SKM-1 treated with dmso at 0.1 percent for 144 hours (cell line): ENCODE data around the gene NPAS3.

ENCODE experiments used
- DNase-seq: peaks from one replicate; lab custom pipeline; 2025; ENCODE audit not compliant: unreplicated experiment; lab: John Stamatoyannopoulos, UW

Gene NPAS3

DNA sequence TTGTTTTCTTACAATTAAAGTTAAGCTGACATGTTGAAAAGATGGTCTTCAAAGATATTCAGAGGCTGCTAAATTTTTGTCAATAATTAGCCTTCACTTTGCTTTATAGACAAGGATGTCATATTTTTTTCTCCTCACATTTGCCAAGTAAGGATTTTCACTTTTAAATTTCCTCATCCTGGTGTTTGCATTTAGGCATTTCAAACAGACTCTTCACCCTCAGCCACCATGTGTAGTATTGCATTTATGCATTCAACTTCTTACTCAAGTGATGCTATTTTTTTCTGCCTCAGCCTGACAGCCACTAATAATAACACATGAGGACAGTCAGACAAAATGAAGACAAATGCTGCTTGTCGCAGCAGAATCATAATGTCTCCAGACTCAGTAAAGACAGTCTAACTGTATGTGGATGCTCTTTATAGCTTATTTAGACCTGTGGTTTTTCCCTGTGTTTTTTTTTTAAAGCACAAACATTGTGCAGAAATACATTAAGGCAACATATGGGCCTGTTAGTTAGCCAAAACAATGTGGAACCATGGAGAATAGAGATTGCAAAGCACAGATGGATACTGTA is 481.5 kb downstream of the NPAS3 start:
- no peak for DNase-seq

DNA sequence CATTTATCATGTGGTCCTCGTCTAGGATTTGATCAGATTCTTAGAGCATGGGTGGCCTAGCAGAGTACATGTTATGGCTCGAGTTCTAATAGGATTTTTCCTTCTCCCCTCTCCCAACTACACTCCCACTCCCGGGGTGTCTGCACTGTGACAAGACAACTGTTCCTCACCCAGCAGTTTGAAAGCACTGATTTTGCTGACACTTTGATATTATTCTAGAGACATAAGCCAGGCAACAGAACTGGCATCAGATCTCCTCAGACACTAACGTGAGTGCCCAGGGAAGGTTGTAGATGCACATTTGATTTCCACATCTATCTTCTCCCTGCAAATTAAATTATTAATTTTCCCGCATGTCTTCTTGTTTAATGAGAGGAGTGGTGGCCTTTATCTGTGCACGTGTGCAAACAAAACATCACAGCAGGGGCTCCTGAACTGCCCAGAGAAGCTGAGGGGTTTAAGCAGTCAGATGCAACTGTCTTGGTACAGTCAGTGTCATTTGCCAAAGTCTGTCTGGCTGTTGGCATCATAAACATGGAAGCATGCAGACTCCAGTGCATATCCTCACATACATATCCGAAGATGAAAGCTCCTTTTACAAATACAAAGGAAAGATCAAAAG is 491.8 kb downstream of the NPAS3 start:
- no peak for DNase-seq

GRCh38 chr14:33432407-33433023 is 493.8 kb downstream of the NPAS3 start:
- no peak for DNase-seq

DNA sequence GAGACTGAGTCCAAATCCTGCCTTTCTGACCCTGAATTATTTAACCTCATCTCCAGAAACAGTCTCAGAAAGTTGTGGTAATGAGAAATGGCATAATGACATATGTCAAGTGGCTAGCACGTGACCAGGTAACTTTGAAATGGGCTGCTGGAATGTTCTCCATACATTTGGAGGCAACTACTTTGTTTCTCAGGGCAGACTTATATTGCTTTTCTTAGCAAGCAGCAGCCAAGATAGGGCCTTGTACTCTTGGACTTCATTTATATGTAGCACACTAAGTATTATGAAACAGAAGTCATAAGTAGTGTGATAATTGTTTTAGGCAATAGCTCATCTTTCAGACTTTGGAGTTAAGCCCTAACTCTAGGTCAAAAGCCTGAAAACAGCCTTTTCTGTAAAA is 494.7 kb downstream of the NPAS3 start:
- no peak for DNase-seq

- DNase-seq, result no peak
Measured at GRCh38 chr14:33435911-33436689, 497.4 kb downstream of the NPAS3 start.

- no peak for DNase-seq
Measured at GRCh38 chr14:33441633-33442032, 503.0 kb downstream of the NPAS3 start.

DNA sequence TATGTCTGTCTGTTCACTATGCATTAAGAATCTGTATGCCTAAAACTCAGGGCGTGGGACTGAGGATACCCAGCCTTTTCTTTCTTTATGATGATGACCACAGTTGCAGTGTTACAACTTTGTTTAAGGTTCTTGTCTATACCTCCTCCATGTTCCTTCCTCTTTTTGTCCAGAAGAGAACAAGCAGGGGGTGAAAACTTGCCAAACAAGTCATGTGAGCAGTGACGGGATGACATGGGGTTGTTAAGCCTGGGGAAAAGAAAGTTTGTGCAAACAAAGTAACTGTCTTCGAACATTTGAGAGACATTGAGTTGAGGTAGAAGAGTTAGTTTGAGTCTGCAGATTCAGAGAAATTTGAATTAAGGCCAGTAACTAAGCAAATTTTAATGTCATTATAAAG is 505.5 kb downstream of the NPAS3 start:
- DNase-seq, result peak; percentile 12

DNA sequence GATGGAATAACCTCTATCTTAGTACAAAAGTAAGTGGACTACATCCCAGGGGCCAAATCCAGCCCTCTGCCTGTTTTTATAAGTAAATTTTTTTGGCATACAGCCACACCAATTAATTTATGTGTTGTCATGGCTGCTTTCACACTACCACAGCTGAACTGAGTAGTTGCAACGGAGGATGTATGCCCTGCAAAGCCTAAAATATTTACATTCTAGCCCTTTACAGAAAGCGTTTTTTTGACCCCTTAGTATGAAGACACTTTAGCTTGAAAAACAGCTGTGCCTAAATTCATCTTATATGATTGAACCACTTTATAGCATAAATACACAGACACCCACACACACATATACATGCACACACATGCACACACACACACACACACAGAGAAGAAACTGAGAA is 510.6 kb downstream of the NPAS3 start:
- DNase-seq, result no peak

GRCh38 chr14:33449703-33450395 is 511.2 kb downstream of the NPAS3 start:
- DNase-seq, result no peak

DNA sequence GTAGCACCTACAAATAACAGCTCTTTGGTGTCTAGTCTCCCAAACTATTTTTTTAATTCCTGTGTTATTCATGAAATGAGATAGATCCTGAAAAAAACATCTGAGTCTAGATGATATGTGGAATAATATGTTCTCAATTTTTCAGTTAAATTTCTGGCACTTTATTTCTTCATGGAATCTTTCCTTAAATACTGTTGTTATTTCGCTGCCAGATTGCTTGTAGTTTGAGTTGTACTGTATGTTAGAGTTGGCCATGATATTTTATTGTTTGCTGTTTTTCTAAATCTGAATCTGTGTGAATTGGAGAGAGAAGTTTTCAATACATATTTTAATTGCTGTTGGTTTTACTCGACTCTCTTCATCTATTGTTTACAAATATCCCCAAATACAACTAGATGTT is 511.7 kb downstream of the NPAS3 start:
- no peak for DNase-seq

GRCh38 chr14:33451211-33451610 is 512.5 kb downstream of the NPAS3 start:
- DNase-seq, result no peak

DNA sequence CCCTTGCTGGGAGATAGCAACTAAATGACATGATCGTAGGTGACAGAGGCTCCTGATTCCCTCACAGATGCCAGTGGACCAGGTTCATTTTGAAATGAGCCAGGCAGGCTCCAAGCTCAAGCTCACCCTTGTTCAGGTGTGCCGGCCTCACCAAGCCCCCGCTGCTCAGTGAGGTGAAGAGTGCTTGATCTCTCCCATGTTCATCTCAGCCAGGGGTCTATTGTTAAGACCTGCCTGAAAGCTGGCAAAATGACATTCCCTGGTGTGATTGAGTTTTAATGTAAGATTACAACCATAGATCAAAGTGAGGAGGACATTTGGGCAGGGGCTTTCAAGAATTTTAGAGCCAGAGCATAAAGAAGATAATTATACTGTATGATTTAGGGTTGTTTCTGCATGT is 514.3 kb downstream of the NPAS3 start:
- DNase-seq, result no peak

- DNase-seq, result no peak
Measured at GRCh38 chr14:33454022-33454595, 515.4 kb downstream of the NPAS3 start.

DNA sequence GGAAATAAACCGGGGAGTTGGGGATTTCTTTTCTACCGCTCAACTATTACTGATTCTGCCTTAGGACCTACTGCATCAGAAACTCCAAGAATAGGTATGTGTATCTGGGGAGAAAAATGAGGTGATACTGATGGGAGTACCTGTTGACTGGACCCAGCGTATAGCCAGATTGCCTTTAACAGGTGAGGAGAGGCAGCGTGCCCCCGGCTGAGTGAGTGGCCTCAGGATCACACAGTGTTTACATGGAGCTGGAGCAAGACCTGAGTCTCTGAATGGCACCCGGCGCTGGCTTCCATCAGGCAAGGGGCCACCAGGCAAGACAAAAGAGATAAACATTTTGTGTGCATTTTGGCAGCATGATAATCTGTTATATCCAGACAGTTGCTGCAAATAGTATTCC is 516.0 kb downstream of the NPAS3 start:
- no peak for DNase-seq

GRCh38 chr14:33455654-33456345 is 517.1 kb downstream of the NPAS3 start:
- no peak for DNase-seq

DNA sequence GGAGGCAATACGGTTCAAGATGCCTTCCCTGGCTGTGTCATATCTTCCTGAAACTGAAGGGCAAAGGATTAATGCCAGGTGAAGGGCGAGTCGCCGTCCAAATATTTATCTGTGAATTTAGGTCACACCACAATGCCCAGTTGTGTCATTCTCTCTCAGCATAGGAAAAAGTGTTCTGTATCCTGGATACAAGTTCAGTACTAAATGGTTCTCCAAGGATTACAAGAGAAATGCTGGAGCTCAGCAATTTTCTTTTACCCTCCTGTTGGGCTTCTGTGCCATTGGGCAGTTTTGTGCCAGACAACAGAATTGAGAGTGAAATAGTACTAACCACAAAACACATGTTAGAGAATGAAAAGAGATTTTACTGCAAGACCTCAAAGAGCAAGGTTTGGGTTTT is 518.3 kb downstream of the NPAS3 start:
- DNase-seq, result no peak

- no peak for DNase-seq
Measured at GRCh38 chr14:33457617-33458016, 518.9 kb downstream of the NPAS3 start.

- DNase-seq, result no peak
Measured at GRCh38 chr14:33460164-33460563, 521.5 kb downstream of the NPAS3 start.

- DNase-seq, result no peak
Measured at GRCh38 chr14:33461036-33461435, 522.4 kb downstream of the NPAS3 start.

DNA sequence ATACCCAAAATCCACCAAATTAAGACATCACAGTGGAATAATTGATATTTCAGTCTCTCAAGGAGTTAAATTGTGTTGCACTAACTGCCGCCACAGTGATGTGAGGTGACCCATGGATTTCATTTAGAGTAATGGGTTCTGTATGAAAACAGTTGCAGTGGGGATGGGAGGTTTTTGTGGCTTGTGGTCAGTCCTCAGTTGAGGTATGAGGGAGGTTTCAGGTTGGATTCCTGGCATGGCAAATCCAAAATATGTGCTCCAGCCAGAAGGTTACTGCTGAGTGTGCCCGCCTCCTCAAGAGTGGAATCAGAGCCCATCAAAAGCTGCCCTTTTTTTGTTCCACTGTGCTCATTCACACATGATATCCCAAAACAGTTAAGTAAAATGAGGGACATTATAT is 525.1 kb downstream of the NPAS3 start:
- no peak for DNase-seq
